Hindlimb muscle (tissue), 1 donor: Measurements from ENCODE around the gene TMEM123. TPM values are rescaled to one million over a fixed set of nuclear protein-coding genes. Genes with fewer than 3 reads are reported as not detected.

ENCODE experiments used
- DNase-seq: peaks from one replicate; pipeline ENCODE4 v3.0.0-alpha.2; 2013
- polyA plus RNA-seq: library from polyadenylated mRNA; unstranded; fragments of 120-200 nt; gene quantifications from one replicate; pipeline ENCODE4 v1.2.1, GENCODE V29; 2013; ENCODE audit not compliant: insufficient read length

Gene TMEM123
- polyA plus RNA-seq: 138 TPM

GRCh38 chr11:102452461-102453301 lies at the start of gene TMEM123:
Gene TMEM123 (minus strand): TSS chr11:102452765. CDS start chr11:102452623, 142 bp downstream.
- peak; percentile 80 for DNase-seq

- DNase-seq: no peak
Observed at GRCh38 chr11:102500829-102501228, 48.3 kb upstream of the TMEM123 start.

- no peak for DNase-seq
Observed at GRCh38 chr11:102499931-102500330, 47.4 kb upstream of the TMEM123 start.

- no peak for DNase-seq
Observed at GRCh38 chr11:102499151-102499550, 46.6 kb upstream of the TMEM123 start.

- DNase-seq: no peak
Observed at GRCh38 chr11:102497061-102497460, 44.5 kb upstream of the TMEM123 start.

GRCh38 chr11:102495161-102496042 lies 42.8 kb upstream of the TMEM123 start:
- DNase-seq: peak; percentile 68

GRCh38 chr11:102494216-102494615 lies 41.7 kb upstream of the TMEM123 start:
- no peak for DNase-seq

GRCh38 chr11:102493524-102493923 lies 41.0 kb upstream of the TMEM123 start:
- DNase-seq: no peak

GRCh38 chr11:102491969-102492368 lies 39.4 kb upstream of the TMEM123 start:
- no peak for DNase-seq

- no peak for DNase-seq
Observed at GRCh38 chr11:102489186-102490145, 36.9 kb upstream of the TMEM123 start.

- DNase-seq: no peak
Observed at GRCh38 chr11:102488208-102488607, 35.6 kb upstream of the TMEM123 start.

- no peak for DNase-seq
Observed at GRCh38 chr11:102487214-102487613, 34.6 kb upstream of the TMEM123 start.

GRCh38 chr11:102486584-102486983 lies 34.0 kb upstream of the TMEM123 start:
- DNase-seq: no peak

- no peak for DNase-seq
Observed at GRCh38 chr11:102485095-102485722, 32.6 kb upstream of the TMEM123 start.

- DNase-seq: no peak
Observed at GRCh38 chr11:102482433-102482832, 29.9 kb upstream of the TMEM123 start.

- no peak for DNase-seq
Observed at GRCh38 chr11:102479733-102480132, 27.2 kb upstream of the TMEM123 start.

- no peak for DNase-seq
Observed at GRCh38 chr11:102478673-102479299, 26.2 kb upstream of the TMEM123 start.

- DNase-seq: no peak
Observed at GRCh38 chr11:102476812-102477211, 24.2 kb upstream of the TMEM123 start.

- no peak for DNase-seq
Observed at GRCh38 chr11:102476069-102476468, 23.5 kb upstream of the TMEM123 start.

- no peak for DNase-seq
Observed at GRCh38 chr11:102473543-102473942, 21.0 kb upstream of the TMEM123 start.

- no peak for DNase-seq
Observed at GRCh38 chr11:102472127-102472526, 19.6 kb upstream of the TMEM123 start.
